BE2C (cell line): ENCODE results near the gene OSBPL3.

Source experiments
- DNase-seq: peaks from one replicate; pipeline ENCODE4 v3.0.0-alpha.2; 2020
- H3K27me3 ChIP-seq: fragments of 250-450 bp; sonication (Bioruptor Pico); 2 replicates; pipeline ENCODE4 v1.5.1; 2020; ENCODE audit warnings: mild to moderate bottlenecking
- H3K36me3 ChIP-seq: fragments of 250-450 bp; sonication (Bioruptor Pico); 2 replicates; pipeline ENCODE4 v1.5.1; 2020; ENCODE audit warnings: mild to moderate bottlenecking
- H3K4me1 ChIP-seq: fragments of 250-450 bp; sonication (Bioruptor Pico); 2 replicates; pipeline ENCODE4 v1.5.1; 2020
- H3K4me3 ChIP-seq: 2 replicates; pipeline ENCODE4 v1.5.1; 2011; ENCODE audit warnings: low read depth, low read length
- H3K9me3 ChIP-seq: fragments of 250-450 bp; sonication (Bioruptor Pico); 2 replicates; pipeline ENCODE4 v1.5.1; 2020
- TF ChIP-seq, protein P1 (sequence below): IDR thresholded peaks from 2 replicates; pipeline ENCODE4 v1.5.1; 2012; ENCODE audit warnings: mild to moderate bottlenecking, low read depth, low read length

The OSBPL3 gene

GRCh38 chr7:24978843-24979469, 1.0 kb downstream of the OSBPL3 start:
- TF ChIP-seq, protein P1, sequence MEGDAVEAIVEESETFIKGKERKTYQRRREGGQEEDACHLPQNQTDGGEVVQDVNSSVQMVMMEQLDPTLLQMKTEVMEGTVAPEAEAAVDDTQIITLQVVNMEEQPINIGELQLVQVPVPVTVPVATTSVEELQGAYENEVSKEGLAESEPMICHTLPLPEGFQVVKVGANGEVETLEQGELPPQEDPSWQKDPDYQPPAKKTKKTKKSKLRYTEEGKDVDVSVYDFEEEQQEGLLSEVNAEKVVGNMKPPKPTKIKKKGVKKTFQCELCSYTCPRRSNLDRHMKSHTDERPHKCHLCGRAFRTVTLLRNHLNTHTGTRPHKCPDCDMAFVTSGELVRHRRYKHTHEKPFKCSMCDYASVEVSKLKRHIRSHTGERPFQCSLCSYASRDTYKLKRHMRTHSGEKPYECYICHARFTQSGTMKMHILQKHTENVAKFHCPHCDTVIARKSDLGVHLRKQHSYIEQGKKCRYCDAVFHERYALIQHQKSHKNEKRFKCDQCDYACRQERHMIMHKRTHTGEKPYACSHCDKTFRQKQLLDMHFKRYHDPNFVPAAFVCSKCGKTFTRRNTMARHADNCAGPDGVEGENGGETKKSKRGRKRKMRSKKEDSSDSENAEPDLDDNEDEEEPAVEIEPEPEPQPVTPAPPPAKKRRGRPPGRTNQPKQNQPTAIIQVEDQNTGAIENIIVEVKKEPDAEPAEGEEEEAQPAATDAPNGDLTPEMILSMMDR: no peak
- no peaks in the 10 kb centered on the region for H3K4me1 ChIP-seq
- peak; percentile 27 for DNase-seq
- no peaks in the 10 kb centered on the region for H3K27me3 ChIP-seq
- no peaks in the 10 kb centered on the region for H3K9me3 ChIP-seq
- H3K36me3 ChIP-seq: no peaks in the 10 kb centered on the region
- peak overlapping the region; percentile 69 for H3K4me3 ChIP-seq

- H3K4me1 ChIP-seq: peaks cover 14% of the 10 kb centered on the region
- H3K36me3 ChIP-seq: no peaks in the 10 kb centered on the region
- H3K9me3 ChIP-seq: no peaks in the 10 kb centered on the region
- no peak overlapping the region for H3K4me3 ChIP-seq
- no peak for DNase-seq
- H3K27me3 ChIP-seq: no peaks in the 10 kb centered on the region
- TF ChIP-seq, protein P1: no peak
Measured at GRCh38 chr7:24975644-24976260, 4.2 kb downstream of the OSBPL3 start.

GRCh38 chr7:24975172-24975571, 4.8 kb downstream of the OSBPL3 start:
- Histone ChIP-seq H3K27me3 (no peaks in the 10 kb centered on the region), H3K4me3 (no peak overlapping the region), H3K9me3 (no peaks in the 10 kb centered on the region), H3K36me3 (no peaks in the 10 kb centered on the region), H3K4me1 (peaks cover 14% of the 10 kb centered on the region)
- TF ChIP-seq, protein P1: no peak
- no peak for DNase-seq

- TF ChIP-seq, protein P1: no peak
- no peak for DNase-seq
- no peaks in the 10 kb centered on the region for H3K27me3 ChIP-seq
- no peaks in the 10 kb centered on the region for H3K9me3 ChIP-seq
- no peak overlapping the region for H3K4me3 ChIP-seq
- H3K4me1 ChIP-seq: peaks cover 14% of the 10 kb centered on the region
- no peaks in the 10 kb centered on the region for H3K36me3 ChIP-seq
Measured at GRCh38 chr7:24974026-24974832, 5.7 kb downstream of the OSBPL3 start.

- Histone ChIP-seq H3K9me3 (no peaks in the 10 kb centered on the region), H3K27me3 (no peaks in the 10 kb centered on the region), H3K4me1 (peaks cover 14% of the 10 kb centered on the region), H3K4me3 (no peak overlapping the region), H3K36me3 (no peaks in the 10 kb centered on the region)
- DNase-seq: no peak
- TF ChIP-seq, protein P1: no peak
Measured at GRCh38 chr7:24972991-24973390, 7.0 kb downstream of the OSBPL3 start.

- Histone ChIP-seq H3K27me3 (no peaks in the 10 kb centered on the region), H3K4me3 (no peak overlapping the region), H3K9me3 (no peaks in the 10 kb centered on the region), H3K36me3 (no peaks in the 10 kb centered on the region), H3K4me1 (peaks cover 14% of the 10 kb centered on the region)
- no peak for DNase-seq
- TF ChIP-seq, protein P1: no peak
Measured at GRCh38 chr7:24972166-24972477, 7.9 kb downstream of the OSBPL3 start.
